ENCODE measurements around the gene CFAP100.

DNA sequence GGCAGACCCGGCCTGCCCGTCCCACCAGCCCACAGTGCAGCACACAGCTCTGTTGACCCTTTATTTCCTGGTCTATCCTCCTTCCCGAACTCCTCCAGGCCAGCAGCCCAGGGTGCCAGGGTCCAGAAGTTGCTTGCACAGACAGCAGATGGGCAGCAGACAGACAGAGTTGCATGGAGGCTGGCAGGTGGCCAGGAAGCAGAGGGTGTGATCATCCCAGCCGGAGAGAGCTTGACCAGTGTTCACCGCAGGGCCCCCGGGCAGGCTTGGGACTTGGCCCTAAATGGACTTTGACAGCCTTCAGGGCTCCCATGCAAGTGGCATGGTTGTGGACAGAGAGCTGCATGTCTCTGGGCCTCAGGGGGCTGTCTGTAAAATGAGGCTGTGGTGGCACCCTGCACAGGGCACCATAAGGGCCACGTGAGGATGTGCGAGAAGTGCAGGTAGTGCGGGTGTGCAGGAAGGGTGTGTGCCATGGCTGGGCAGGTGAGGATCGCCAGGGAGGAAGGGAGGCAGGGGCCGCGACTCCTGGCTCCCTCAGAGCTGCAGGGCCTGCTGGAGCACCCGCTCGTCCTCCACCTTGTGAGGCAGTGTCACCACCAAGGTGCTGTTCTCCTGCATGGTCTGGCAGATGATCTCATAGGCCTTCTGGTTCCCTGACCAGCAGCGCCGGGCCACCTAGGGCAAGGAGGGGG lies 87.2 kb downstream of the CFAP100 start:
- no peak for TF ChIP-seq RAD21 (IDR thresholded peaks at IDR 0.05; ENCODE audit: low read depth)
- no peak for TF ChIP-seq CEBPB (IDR thresholded peaks at IDR 0.05; ENCODE audit: low read depth)
- no peak for TF ChIP-seq CBX3 (IDR thresholded peaks at IDR 0.05; ENCODE audit: low read depth)
- no peak for TF ChIP-seq SP1 (IDR thresholded peaks at IDR 0.05; ENCODE audit: low read depth)
- TF ChIP-seq, protein P1, sequence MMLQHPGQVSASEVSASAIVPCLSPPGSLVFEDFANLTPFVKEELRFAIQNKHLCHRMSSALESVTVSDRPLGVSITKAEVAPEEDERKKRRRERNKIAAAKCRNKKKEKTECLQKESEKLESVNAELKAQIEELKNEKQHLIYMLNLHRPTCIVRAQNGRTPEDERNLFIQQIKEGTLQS (IDR thresholded peaks at IDR 0.05) = no peak
- no peak for TF ChIP-seq POLR2AphosphoS5 (IDR thresholded peaks at IDR 0.05; ENCODE audit: low read depth, low read length)
- TF ChIP-seq, protein P2, sequence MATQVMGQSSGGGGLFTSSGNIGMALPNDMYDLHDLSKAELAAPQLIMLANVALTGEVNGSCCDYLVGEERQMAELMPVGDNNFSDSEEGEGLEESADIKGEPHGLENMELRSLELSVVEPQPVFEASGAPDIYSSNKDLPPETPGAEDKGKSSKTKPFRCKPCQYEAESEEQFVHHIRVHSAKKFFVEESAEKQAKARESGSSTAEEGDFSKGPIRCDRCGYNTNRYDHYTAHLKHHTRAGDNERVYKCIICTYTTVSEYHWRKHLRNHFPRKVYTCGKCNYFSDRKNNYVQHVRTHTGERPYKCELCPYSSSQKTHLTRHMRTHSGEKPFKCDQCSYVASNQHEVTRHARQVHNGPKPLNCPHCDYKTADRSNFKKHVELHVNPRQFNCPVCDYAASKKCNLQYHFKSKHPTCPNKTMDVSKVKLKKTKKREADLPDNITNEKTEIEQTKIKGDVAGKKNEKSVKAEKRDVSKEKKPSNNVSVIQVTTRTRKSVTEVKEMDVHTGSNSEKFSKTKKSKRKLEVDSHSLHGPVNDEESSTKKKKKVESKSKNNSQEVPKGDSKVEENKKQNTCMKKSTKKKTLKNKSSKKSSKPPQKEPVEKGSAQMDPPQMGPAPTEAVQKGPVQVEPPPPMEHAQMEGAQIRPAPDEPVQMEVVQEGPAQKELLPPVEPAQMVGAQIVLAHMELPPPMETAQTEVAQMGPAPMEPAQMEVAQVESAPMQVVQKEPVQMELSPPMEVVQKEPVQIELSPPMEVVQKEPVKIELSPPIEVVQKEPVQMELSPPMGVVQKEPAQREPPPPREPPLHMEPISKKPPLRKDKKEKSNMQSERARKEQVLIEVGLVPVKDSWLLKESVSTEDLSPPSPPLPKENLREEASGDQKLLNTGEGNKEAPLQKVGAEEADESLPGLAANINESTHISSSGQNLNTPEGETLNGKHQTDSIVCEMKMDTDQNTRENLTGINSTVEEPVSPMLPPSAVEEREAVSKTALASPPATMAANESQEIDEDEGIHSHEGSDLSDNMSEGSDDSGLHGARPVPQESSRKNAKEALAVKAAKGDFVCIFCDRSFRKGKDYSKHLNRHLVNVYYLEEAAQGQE (IDR thresholded peaks at IDR 0.05; ENCODE audit: low read depth) = no peak
- TF ChIP-seq, protein P3, sequence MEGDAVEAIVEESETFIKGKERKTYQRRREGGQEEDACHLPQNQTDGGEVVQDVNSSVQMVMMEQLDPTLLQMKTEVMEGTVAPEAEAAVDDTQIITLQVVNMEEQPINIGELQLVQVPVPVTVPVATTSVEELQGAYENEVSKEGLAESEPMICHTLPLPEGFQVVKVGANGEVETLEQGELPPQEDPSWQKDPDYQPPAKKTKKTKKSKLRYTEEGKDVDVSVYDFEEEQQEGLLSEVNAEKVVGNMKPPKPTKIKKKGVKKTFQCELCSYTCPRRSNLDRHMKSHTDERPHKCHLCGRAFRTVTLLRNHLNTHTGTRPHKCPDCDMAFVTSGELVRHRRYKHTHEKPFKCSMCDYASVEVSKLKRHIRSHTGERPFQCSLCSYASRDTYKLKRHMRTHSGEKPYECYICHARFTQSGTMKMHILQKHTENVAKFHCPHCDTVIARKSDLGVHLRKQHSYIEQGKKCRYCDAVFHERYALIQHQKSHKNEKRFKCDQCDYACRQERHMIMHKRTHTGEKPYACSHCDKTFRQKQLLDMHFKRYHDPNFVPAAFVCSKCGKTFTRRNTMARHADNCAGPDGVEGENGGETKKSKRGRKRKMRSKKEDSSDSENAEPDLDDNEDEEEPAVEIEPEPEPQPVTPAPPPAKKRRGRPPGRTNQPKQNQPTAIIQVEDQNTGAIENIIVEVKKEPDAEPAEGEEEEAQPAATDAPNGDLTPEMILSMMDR (IDR thresholded peaks at IDR 0.05 in 2 of 3, conservative IDR thresholded peaks at IDR 0.05 in 1 of 3; ENCODE audit: borderline replicate concordance in 1 of 3, insufficient read depth in 1 of 3, low read depth in 2 of 3, low read length in 2 of 3) = no peak
- TF ChIP-seq POLR2A (IDR thresholded peaks at IDR 0.05; ENCODE audit: borderline replicate concordance, extremely low read depth, insufficient read depth, insufficient read length) = no peak
